AG04449 (cell line): Measurements from ENCODE around the gene ATPAF1.
"Not testable (repeated sequence)": the region's sequence is repeated elsewhere in the genome, so short reads cannot be mapped to it uniquely, and the experiment has no call there.

ENCODE experiments used
- CTCF ChIA-PET: fragments of 350-600 bp; formaldehyde crosslinking; extraction: SDS; loops from one replicate; lab custom pipeline; 2021; ENCODE audit warnings: antibody characterized with exemption; lab: Yijun Ruan, JAX
- POLR2A ChIA-PET: fragments of 400-600, 350-600 bp; formaldehyde crosslinking; extraction: SDS; loops from one replicate; lab custom pipeline; 2020; ENCODE audit warnings: antibody characterized with exemption, inconsistent platforms; lab: Yijun Ruan, JAX
- DNase-seq: peaks from one replicate; pipeline ENCODE4 v3.0.0-alpha.2; 2010; ENCODE audit warnings: low read depth, low spot score
- H3K4me3 ChIP-seq: 2 replicates; pipeline ENCODE4 v1.5.1; 2011; ENCODE audit warnings: low read depth, mild to moderate bottlenecking, control low read depth, low read length
- TF ChIP-seq, protein P1 (sequence below): IDR thresholded peaks from one replicate; pipeline ENCODE4 v1.5.1; 2011; ENCODE audit warnings: mild to moderate bottlenecking, moderate library complexity, low read length, control low read depth, inconsistent platforms; ENCODE audit not compliant: insufficient read depth; ENCODE audit errors: missing control alignments

ATPAF1 gene

DNA sequence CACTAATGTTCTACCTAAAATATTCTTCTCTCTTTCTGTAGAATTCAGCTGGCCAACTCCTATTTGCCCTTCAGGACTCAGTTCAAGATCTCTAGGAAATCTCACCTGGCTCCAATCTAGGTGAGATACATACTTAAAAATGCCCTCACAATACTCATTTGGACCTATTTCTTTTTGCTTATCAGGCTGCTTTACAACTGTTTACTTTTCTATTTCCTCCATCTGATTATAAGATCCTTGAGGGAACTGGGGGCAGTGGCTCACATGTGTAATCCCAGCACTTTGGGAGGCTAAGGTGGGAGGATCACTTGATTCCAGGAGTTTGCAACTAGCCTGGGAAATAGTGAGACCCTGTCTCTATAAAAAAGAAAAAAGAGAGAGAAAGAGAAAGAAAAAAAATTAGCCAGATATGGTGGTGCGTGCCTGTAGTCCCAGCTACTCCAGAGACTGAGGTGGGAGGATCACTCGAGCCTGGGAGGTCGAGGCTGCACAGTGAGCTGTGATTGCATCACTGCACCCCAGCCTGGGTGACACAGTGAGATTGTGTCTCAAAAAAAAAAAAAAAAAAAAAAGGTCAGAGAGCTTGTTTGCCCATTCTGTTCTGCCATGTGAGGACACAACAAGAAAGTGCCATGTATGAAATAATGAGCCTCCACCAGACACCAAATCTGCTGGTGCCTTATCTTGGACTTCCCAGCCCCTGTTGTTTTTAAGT lies 35.9 kb upstream of the ATPAF1 start:
- TF ChIP-seq, protein P1, sequence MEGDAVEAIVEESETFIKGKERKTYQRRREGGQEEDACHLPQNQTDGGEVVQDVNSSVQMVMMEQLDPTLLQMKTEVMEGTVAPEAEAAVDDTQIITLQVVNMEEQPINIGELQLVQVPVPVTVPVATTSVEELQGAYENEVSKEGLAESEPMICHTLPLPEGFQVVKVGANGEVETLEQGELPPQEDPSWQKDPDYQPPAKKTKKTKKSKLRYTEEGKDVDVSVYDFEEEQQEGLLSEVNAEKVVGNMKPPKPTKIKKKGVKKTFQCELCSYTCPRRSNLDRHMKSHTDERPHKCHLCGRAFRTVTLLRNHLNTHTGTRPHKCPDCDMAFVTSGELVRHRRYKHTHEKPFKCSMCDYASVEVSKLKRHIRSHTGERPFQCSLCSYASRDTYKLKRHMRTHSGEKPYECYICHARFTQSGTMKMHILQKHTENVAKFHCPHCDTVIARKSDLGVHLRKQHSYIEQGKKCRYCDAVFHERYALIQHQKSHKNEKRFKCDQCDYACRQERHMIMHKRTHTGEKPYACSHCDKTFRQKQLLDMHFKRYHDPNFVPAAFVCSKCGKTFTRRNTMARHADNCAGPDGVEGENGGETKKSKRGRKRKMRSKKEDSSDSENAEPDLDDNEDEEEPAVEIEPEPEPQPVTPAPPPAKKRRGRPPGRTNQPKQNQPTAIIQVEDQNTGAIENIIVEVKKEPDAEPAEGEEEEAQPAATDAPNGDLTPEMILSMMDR, result no peak
- POLR2A ChIA-PET, result no interaction called here

DNA sequence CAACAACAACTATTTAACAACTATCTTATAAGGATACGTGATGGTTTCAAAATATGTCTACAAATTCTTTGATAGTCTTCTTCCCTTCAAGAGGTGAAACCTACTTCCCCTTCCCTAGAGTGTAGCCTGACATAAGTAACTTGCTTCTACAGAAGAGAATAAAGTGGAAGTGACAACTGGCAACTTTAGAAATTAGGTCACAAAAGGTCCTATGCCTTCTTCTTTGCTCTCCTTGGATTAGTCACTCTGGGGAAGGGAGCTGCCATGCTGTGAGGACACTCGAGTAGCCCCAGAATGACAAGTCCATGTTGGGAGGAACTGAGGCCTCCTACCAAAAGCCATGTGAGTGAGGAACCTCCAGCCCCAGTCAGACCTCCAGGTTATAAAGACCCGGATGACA lies 31.5 kb upstream of the ATPAF1 start:
- DNase-seq, result no peak
- ChIA-PET POLR2A (no interaction called here), CTCF (no interaction called here)
- no peak overlapping the region for H3K4me3 ChIP-seq
- TF ChIP-seq, protein P1, result no peak

More for the DNA sequence above, 35.9 kb upstream of the ATPAF1 start:
- no peak overlapping the region for H3K4me3 ChIP-seq
- CTCF ChIA-PET, result interaction anchor here (0.9 kb wide), 1 partner anchor 21 kb away, joined by 3 read pairs; no protein-coding TSS in a partner anchor
- DNase-seq, result no peak

DNA sequence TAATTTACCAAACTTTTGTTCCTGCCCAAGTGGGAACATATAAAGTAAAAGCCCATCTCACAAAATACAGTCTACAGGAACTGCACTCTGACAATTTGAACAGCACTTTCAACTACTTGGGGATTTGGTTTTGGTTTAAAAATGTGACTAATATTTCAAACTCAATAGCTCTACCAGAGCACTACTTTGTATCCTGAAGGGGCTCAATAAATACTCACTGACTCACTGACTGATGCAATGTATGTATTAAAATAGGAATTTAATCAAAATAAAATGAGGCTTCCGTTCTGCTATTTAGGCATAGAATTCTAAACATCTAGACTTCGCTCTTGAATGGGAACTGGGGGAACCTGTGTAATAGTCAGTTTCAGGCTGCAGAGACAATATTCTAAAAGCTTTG lies 28.9 kb upstream of the ATPAF1 start:
- no peak overlapping the region for H3K4me3 ChIP-seq
- DNase-seq, result no peak
- CTCF ChIA-PET, result interaction anchor here (1.5 kb wide), 1 partner anchor 23 kb away, joined by 3 read pairs; no protein-coding TSS in a partner anchor
- TF ChIP-seq, protein P1, result no peak
- POLR2A ChIA-PET, result no interaction called here

DNA sequence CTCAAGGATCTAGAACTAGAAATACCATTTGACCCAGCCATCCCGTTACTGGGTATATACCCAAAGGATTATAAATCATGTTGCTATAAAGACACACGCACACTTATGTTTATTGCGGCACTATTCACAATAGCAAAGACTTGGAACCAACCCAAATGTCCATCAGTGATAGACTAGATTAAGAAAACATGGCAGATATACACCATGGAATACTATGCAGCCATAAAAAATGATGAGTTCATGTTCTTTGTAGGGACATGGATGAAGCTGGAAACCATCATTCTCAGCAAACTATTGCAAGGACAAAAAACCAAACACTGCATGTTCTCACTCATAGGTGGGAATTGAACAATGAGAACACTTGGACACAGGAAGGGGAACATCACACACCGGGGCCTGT lies 26.5 kb upstream of the ATPAF1 start:
- DNase-seq, CTCF ChIA-PET, POLR2A ChIA-PET, H3K4me3 ChIP-seq: not testable (repeated sequence)

DNA sequence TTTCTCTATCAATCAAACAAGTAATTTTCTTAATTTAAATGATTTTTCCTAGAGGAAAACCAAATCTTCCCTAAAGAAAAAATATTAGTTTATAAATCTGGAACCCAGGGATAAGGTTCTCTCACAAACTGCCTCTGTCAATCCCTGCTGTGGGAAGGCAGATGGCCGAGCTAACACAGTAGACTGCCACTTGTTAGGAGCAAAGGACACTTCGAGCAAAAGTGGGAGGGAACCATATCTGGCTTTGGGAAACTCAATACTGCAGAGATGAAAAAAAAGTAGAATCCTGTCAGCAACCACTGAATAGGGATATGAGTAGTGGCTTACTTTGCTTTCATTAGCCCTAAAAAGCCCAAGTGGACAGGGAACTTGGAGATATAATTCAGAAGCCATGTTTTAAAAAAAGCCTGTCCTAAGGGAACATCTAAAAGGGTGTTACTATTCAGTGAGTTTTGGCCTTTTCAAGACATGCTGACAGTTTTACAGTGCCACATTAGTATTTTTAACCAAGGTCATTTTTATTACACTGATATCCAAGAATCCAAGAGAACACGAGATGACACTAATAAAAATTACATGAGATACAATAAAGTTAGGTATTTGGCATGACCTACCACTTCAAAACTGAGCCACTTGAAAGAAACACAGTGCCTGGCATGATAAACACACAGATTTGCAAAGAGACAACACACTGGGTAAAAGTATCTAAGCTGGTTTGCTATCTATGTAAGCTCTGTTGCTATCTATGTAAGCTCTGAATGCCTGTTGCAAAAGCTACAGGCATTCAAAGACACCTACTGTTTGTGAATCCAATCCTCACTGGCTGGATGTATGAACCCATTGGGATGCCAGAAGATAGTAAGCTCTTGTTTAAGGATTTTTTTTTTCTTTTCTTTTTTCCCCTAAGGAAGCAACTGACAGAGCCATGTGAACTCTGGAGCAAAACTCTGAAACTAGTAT lies 24.9 kb upstream of the ATPAF1 start:
- TF ChIP-seq, protein P1, result no peak
- CTCF ChIA-PET, result no interaction called here
- no peak for DNase-seq
- H3K4me3 ChIP-seq, result no peak overlapping the region
- POLR2A ChIA-PET, result no interaction called here

DNA sequence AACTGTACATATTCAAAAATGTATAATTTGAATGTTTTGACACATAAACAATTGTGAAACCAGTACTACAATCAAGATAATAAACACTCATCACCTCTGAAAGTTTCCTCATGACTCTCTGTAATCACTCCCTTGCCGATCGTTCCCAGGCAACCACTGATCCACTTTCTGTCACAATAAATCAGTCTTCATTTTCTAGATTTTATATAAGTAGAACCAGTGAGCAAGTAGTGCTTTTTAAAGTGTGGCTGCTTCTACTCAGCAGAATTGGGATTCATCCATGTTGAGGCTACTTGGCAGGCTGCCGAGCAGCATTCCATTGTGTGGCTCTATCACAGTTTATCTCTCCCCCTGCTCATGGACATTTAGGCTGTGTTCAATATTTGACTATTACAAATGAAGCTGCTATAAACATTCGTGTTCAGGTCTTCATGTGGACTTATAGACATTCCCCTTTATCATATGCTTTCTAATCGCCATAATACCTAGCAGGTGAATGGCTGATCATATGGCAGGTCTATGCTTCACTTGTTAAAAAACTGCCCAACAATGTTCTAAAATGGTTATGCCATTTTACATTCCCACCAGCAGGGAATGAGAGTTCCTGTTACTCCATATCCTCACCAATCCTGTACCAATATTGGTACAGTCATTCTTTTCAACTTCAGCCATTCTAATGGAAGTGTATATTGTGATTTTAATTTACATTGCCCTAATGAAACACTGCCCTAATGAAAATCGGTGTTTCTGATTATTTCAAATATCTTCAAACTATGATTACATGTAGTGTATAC lies 24.0 kb upstream of the ATPAF1 start:
- TF ChIP-seq, protein P1, result no peak
- no peak for DNase-seq
- H3K4me3 ChIP-seq, result no peak overlapping the region
- CTCF ChIA-PET, result interaction anchor here (1.5 kb wide), 1 partner anchor 10 kb away, joined by 6 read pairs; no protein-coding TSS in a partner anchor
- POLR2A ChIA-PET, result no interaction called here
